K562 (cell line): ENCODE results near the gene TMCO4.

ENCODE experiments used
- BRD4 ChIP-seq: fragments of 200-600 bp; sonication (generic); IDR thresholded peaks from 2 replicates; pipeline ENCODE4 v1.6.1; 2017; ENCODE audit warnings: inconsistent platforms
- CEBPG ChIP-seq, 3 experiments: fragments of 200-800 bp in 1 of 3; sonication (Bioruptor generic) in 1 of 3; sonication (generic) in 1 of 3; formaldehyde crosslinking in 1 of 3; IDR thresholded peaks in 2 of 3; conservative IDR thresholded peaks in 1 of 3; 2 replicates each; pipeline versions ENCODE4 v1.6.1 to v1.8.0; 2016 to 2022; ENCODE audit warnings: missing compliant biosample characterization in 2 of 3, missing genetic modification characterization in 2 of 3, mild to moderate bottlenecking in 1 of 3, missing genetic modification reagents in 1 of 3
- FOXA3 ChIP-seq, 2 experiments: fragments of 450-650 bp in 1 of 2; sonication (generic) in 1 of 2; formaldehyde crosslinking; IDR thresholded peaks in 1 of 2; conservative IDR thresholded peaks in 1 of 2; 2 replicates each; pipeline versions ENCODE4 v1.4.0 to v1.8.0; 2020 to 2022; ENCODE audit warnings: mild to moderate bottlenecking in 2 of 2, missing genetic modification reagents in 1 of 2
- IRF2 ChIP-seq: sonication (generic); formaldehyde crosslinking; IDR thresholded peaks from 2 replicates; pipeline ENCODE4 v1.8.1; 2022; ENCODE audit warnings: mild to moderate bottlenecking, missing genetic modification reagents
- ZNF232 ChIP-seq: sonication (generic); formaldehyde crosslinking; IDR thresholded peaks from 2 replicates; pipeline ENCODE4 v1.8.0; 2022; ENCODE audit warnings: mild to moderate bottlenecking, missing genetic modification reagents

- TF ChIP-seq FOXA3 (CRISPR knock-in tag; conservative IDR thresholded peaks at IDR 0.05 in 1 of 2, IDR thresholded peaks at IDR 0.05 in 1 of 2), result no peak
- TF ChIP-seq CEBPG (CRISPR knock-in tag; IDR thresholded peaks at IDR 0.05), result no peak
- TF ChIP-seq CEBPG (tag; conservative IDR thresholded peaks at IDR 0.05 in 1 of 2, IDR thresholded peaks at IDR 0.05 in 1 of 2), result no peak
- no peak for TF ChIP-seq ZNF232 (CRISPR knock-in tag)
- no peak for TF ChIP-seq IRF2 (CRISPR knock-in tag)
- no peak for TF ChIP-seq BRD4
Observed at GRCh38 chr1:19749685-19750084, 50.0 kb downstream of the TMCO4 start.
